ENCODE measurements around the gene PSD2.

DNA sequence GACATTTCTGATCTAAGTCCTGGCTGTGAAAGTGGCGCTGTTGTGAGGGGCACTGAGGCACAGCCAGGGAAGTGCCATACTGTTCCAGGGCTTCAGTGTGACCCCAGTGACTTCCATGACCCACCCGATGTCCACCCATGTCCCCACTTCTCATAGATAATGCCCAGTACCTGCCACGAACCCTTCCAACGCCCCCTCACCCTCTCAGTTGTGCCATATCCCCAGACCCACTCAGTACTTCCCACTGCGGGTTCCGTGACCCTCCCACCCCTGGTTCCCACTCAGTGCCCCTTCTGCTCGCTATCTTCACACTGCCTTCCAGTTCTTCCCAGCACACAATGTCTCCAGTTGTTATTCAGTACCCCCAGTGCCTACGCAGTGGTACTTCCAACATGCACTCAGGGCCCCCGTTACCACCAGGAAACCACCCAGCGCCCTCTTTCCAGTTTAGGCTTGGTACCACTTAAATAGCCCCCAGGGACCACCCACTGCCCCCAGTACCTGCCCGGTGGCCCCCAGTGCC is 30.7 kb upstream of the PSD2 start:
- TF ChIP-seq, protein P1, sequence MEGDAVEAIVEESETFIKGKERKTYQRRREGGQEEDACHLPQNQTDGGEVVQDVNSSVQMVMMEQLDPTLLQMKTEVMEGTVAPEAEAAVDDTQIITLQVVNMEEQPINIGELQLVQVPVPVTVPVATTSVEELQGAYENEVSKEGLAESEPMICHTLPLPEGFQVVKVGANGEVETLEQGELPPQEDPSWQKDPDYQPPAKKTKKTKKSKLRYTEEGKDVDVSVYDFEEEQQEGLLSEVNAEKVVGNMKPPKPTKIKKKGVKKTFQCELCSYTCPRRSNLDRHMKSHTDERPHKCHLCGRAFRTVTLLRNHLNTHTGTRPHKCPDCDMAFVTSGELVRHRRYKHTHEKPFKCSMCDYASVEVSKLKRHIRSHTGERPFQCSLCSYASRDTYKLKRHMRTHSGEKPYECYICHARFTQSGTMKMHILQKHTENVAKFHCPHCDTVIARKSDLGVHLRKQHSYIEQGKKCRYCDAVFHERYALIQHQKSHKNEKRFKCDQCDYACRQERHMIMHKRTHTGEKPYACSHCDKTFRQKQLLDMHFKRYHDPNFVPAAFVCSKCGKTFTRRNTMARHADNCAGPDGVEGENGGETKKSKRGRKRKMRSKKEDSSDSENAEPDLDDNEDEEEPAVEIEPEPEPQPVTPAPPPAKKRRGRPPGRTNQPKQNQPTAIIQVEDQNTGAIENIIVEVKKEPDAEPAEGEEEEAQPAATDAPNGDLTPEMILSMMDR (IDR thresholded peaks at IDR 0.05) = no peak
- TF ChIP-seq POLR2A (IDR thresholded peaks at IDR 0.05) = no peak

All from transverse colon (tissue), 3 donors.